Measurements from ENCODE around the gene PPP1R9A.
A peak's percentile ranks its signal among the peaks of the same experiment; 100 is the strongest.

PPP1R9A gene

DNA sequence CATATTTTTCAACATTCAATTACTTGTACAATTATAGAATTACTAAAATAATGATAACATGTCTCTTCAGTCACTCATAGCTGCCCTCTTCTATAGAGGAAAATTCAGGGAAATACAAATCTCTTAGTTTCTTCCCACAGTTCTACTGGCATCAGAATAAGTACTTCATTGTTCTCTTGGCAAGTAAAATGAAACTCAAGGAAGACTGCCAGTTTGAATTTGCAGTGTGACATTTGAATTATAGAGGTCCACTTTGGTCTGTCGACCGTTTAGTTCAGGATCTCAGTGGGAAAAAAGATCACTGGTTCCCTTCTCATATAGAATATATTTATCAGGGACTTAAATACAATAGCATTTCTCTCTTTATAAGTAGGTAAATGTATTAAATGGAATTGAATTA is 302.4 kb downstream of the PPP1R9A start:
- DNase-seq: no peak

DNA sequence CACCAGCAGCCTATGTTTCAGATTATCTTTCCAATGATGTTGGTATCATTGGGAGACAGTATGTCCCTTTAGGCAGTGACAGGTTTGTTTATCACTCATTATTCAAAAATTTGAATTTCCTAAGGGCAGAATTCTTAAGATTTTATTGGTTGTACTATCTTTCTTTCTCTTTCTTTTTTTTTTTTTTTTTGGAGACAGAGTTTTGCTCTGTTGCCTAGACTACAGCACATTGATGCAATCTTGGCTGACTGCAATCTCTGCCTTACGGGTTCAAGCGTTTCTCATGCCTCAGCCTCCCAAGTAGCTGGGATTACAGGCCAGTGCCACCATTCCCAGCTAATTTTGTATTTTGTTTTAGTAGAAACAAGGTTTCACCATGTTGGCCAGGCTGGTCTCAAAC is 305.8 kb downstream of the PPP1R9A start:
- no peak for DNase-seq

DNA sequence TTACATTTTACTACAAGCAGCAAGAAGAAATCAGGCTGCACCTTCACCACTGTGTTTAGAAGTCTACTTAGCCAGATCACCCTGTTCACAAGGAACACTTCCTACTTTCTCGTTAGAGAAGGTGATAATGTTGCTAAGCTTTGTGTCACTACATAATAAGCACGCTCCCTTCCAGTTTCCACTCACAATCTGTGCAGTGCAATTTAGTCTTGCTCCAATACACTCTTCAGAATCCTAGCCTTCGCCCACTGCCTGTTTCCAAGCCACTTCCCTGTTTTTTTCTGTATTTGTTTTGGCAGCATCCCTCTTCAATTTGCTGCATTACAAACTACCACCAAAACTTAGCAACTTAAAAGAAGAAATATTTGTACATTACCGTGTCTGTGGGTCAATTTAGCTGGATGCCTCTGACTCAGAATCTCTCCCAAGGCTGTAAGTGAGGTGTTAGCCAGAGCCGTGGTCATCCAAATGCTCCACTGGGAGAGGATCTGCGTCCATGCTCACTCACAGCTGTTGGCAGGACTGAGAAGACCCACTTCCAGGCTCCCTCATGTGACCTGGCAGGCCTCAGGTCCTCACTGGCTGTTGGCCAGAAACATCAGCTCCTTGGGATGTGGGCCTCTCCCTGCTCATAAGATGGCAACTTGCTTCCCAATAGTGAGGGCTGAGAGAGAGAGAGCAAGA is 306.6 kb downstream of the PPP1R9A start:
- no peak for DNase-seq

DNA sequence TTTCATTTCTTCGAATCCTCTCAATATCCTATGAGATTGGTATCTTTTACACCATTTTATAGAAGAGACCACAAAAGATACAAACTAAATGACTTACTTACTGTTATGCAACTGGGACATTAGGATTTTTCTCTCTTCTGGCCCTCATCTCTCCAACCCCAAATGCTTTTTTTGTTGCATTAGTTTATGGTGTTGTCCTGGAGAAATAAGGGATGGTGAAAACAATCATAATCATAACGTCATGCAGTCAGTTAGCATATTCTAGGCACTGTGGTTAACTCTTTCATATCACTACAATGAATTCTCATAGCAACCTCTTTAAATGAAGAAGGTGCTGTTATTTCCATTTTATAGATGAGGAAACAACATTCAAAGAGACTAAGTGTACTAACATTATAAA is 312.3 kb downstream of the PPP1R9A start:
- no peak for DNase-seq

DNA sequence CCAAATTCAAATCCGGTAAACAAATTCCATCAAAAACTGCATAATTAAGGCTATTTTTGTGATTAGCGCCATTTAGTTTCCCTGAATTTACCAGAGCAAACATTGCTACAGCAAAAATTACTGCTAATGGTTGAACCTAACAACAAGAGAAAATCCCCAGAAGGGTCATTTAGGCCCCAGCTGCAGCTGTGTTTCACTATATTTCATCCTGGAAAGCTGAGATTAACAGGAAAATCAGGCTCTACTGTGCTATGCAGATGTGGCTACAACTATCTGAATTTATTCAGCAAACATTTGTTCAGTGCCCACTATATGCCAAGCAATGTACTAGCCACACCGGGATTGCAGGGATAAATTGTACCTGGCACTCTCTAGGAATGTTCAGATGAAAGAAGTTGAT is 312.9 kb downstream of the PPP1R9A start:
- DNase-seq: no peak

DNA sequence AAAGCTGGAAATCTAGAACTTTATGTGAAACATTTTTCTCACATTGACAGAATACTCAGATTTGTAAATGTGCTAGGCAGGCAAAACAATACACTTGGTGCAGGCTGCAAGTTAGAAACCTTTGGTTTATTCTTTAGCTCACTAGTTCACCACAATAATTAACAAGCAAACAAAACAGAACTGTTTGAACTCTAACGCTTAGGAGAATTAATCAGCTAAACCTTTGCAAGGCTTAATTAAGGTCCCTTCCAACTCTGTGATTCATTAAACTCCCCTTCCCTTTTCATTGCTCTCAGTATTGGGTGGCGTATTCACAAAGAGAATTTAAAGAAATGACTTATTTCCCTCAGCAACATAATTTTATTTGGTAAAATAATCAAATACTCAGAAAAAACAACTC is 317.9 kb downstream of the PPP1R9A start:
- DNase-seq: no peak

DNA sequence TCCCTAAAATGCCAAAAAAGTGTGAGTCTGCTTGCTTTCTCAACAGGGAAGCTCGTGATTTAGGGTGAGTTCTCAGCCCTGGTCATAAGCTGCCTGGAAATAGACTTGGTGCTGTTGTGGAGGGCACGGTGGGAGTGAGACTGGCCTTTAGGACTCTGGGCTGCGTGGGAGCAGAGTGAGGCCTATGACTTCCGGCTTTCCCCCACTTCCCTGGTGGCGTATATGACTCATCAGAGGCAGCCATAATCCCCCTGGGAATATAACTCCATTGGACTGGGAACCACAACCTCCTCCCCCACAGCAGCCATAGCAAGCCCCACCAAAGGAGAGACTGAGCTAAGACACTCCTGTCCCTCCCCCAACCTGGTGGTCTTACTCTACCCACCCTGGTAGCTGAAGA is 321.9 kb downstream of the PPP1R9A start:
- no peak for DNase-seq

DNA sequence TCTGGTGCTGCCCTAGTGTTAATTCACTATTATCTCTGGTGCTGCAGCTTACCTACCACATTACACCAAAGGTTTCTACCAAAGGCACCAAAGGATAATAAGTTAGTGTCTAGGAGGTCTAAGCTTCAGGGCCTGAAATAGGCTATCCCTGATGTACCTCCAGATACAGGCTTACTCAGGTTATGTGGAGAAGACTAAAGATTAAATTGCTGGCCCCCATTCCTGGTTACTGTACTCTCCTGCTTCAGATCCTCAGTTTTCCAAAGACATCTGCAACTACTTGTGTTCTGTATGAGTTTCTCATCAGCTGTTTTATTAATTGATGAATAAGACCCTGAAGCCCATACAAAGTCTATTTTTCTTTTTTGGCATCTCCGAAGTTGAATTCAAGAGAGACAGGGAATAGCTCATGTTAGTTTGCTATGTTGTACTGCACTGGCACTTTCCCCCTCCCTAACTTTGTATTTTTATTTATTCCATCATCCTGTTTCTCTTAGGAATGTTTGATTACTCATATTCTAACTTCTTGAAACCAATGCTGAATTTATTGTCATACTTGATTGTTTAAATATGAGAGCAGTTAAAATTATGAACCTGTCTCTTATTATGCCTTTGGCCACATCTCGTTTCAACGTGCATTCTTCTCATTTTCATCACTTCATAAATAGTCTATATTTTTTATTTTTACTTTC is 331.0 kb downstream of the PPP1R9A start:
- no peak for DNase-seq

DNA sequence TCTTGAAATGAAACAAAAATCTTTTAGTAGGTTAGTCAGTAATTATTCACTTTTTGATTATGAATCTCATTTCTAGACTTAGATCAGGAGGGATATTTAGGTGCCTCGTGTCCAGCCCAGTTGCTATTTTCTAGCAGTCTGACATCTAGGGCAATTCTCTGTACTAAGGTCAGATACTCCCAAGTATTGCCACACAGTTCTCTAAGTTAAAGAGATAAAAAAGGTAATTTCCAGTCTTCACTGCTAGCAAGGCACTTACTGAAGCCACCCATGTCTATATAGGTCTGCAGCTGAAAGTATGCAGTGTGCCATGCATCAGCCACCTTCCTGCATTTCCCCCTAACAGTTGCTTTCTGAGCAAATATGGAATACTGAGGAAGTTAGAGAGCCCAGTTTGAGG is 333.5 kb downstream of the PPP1R9A start:
- no peak for DNase-seq

DNA sequence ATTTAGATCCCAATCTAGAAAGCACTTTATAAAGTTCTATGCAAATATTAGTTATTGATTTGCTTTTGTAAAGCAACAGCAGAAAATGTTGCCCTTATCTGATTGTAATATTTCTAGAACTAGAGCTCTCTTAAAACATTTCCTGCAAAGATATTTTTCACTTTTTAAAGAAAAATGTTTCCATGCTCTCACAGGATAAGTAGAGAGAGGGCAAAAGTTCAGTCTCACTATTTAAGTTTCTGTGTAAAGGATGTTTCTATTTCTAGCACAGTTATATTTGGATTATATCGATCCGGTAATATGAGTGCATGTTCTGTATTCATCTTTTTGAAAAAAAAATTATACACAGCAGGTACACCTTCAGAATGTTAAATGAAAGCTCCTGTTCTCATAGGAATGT is 334.9 kb downstream of the PPP1R9A start:
- no peak for DNase-seq

DNA sequence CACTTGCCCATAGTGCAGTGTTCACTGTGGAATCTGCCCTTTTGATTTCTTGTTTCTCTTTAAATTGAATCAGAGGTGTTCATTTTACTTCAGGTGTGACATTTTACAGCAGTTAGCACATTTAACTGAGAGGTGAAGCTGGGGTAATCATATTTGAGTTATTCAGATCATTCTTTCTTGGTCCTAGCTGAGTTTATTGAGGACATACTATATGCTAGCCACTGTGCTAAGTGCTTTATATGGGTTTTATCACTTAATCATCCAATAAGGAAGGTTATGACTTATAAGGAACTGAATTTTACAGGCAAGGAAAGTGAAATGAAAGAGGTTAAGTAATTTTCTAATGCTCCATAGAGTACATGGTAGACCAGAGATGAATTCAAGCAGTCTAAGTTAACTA is 337.2 kb downstream of the PPP1R9A start:
- DNase-seq: no peak

DNA sequence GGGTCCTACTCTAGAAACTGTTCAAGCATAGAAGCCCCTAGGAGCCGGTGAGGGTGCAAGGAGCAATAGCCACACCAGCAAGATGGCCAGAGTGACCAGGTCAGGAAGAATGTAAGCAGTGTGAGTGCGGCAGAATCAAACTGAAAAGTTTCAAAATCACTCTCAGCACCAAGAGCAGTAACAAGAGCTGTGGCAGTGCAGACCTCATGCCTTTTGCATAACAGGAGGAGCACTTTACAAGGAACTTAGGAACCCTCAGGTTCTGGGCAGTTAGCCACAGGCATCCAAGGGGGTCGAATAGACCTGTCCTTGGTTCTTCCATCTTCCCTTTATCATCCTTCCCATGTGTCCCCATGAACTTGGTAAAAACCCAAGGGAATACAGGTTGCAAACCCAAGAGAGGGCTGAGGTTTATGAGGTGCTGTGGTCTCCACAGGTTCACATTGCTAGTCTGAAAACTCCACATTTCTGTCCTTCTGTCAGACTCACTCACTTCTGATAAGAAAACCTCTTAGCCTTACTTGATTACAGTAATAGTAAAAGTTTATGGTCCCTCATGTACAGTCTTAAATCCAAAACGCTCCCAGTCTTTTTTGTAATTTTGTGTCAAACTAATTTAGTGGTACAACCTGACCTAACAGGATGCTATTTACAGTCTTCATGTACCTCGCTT is 338.6 kb downstream of the PPP1R9A start:
- DNase-seq: no peak

DNA sequence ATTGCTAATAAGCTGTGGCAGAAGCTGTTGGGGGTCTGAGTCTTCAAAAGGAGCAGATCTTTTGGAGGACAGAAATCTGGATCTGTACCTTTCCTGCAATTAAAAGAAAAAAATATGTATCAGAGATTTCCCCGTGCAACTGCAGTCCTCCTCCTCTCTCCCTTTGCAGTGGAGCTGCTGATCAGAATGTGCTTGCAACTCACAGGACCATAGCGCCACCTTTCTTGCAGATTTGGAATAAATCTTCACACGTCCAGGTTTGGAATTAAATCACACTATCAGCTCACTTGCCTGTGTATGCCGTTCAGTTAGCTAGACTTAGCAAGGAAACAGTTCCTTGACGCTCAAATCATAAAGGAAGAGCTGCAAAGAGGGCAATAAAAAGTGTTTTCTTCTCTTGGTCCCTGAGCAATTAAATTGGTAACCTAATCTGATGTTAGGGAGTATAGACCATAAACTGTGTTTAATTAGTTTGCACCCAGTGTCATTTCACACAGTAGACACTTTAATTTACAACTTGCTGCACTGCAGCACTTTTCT is 339.5 kb downstream of the PPP1R9A start:
- peak; percentile 14 for DNase-seq

DNA sequence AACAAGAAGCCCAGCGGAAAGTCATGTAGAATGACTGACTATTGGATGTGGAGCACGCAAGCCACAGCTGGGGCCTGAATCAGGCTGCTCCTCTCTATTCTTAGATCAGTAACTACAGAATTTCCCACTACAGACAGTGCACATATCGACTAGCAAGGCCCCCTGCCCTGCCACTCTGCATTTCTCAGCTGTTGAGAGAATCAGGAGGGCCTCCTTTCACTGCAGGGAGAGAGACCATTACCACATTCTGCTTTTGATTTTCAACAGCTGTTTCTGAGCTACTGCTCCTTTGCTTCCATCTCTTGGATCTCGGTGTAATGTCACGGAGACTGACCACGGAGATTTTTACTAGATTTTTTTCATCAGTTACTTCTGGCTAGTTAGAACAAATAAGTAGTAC is 343.2 kb downstream of the PPP1R9A start:
- DNase-seq: no peak

DNA sequence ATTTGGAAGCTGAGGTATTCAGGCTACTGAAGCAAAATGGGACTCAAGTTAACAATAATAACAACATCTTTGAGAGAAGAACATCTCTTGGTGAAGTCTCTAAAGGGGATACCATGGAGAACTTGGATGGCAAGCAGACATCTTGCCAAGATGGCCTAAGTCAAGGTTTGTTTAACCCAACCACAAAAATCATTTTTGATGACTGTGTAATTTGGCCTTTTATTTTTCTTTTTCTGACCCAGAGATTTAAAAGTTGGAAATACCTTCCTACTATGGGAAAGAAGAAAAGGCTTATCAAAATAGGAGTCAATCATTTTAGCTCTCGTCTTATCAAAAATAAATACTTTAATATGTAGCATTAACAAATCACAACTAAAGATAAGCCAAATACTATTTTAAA is 344.6 kb downstream of the PPP1R9A start:
- no peak for DNase-seq

DNA sequence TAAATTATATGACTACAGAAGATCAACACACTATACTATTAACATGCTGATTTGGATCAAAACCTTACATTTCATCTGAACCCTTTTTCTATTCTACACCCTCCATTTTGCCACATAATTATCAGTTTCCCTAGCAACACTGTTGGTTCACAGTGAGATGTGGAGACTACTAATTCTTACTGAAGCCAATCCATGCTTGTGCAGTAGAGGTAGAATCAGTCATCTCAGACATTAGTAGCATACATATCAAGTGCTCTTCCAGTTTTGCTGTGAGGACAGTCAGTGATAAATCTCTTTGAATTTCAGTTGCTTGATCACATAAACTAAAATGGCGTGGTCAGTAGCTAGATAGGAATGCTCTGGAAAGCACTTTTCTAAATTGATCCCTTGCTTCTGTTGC is 346.6 kb downstream of the PPP1R9A start:
- no peak for DNase-seq

DNA sequence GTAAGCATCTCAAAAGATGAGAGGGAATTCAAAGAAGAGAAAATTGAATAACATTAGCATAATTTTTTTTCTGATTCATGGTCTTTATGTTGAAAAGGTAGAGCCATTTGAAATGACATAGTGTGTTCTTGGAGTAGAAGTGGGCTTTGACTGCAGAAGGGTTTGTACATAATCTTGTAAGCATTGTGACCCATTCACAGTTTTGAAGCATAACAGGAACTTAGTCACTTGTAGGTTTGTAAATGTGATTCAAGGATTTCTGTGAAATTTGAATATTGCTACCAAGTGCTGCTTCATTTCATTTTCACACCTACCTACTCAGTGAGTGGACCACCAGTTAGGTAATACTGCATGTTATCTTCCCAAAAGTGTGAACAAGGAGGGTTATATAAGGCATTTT is 348.3 kb downstream of the PPP1R9A start:
- no peak for DNase-seq

DNA sequence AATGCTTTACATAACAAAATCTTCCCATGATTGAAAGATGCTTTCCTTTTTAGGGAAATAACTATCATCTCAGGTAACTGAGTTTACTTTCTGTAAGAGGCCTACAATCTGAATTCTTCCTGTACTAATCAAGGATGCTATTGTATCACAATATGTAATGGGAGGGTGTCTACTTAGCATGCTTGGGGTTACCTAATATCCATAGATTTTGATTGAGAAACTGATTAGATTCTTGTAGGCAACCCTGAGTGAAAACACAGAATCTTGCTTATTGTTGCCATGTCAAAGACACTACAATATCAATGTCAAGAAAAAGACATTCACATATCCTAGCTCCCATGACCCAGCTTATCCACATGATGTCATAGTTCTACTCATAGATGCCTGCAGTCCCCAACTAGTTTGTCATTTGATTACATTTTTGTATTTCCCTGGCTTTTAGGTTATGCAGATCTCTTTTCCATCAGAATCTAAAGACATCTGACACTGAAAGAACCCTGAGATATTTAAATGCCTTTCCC is 354.6 kb downstream of the PPP1R9A start:
- no peak for DNase-seq

DNA sequence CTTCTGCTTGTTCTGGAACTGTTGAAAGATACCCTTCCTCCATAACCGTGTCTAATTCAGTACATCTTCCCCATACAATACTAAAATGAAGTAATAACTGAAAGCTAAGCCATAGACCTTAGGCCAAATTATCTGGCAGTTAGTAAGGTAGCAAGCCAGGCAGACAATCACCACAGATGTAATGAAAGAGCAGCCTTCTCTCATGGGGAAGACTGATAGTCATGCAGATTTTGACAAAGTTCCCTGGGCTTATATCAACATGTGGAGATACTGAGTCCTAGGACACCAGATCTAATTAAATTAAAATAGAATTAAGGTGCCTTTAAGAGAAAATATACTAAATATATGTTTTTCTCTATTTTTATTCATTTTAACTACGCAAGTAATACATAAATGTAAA is 355.5 kb downstream of the PPP1R9A start:
- no peak for DNase-seq

DNA sequence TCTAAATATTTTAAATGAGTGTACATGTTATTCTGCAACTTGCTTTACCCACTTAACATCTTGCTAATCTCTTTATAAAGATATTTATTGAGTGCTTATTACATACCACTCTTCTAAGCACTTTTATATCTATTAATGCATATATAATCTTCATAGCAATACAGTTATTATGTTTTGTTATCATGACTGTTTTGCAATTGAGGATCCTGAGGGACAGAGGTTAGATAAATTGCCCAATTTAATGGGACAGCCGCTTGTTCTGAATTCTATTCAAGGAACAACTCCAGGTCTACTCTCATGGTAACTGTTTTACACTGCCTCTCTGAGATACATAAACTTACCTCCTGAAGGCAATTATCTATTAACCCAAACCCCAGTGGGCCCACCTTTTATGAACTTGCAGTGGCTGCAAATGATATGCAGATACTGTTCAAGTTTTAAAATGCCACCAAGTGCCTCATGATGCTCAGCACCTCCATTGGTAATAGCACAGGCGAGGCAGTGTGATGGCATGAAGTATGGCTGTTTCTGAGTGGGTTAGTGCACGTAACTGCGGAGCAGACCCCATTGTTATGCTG is 356.5 kb downstream of the PPP1R9A start:
- no peak for DNase-seq

DNA sequence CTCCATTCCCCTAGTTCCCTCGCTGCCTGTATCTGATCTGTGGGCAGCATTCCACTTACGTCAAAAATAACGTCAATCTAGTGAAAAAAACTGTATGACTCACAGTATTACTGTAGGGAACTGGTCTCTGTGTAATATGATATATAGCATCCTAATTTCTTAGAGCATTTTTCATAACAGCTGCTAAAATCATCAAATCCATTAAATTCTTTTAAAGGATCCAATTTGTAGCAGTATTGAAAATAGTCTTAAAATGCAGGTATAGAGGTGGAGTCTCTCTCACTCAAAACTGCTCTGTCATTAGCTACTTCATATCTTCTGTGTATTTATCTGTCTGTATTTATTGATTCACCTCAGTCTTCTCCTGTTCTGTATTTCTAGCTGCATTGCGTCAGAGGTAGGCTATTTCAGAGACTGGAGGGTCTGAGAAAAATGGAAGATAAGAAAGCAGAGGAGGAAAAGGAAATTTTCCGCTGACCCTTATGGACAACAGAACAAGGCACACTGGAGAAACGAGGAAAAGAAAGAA is 357.0 kb downstream of the PPP1R9A start:
- DNase-seq: no peak

DNA sequence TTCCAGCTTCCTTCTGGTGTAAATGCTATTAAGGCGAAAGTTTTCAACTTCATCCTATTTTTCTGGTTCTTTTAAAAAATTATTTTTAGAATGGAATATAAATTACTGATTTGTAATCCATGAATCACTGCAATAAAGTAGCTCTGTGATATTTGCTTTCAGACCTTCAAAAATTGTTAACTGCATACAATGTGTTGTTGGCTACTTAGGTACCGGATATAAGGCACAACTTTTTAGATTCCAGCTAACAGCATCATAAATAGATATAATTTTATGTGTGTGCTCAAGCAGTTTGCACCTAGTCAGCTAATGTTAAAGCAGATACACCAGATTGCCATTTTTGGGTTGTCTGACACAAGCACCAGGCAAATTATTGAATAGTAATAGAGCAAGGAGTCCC is 358.2 kb downstream of the PPP1R9A start:
- DNase-seq: no peak

DNA sequence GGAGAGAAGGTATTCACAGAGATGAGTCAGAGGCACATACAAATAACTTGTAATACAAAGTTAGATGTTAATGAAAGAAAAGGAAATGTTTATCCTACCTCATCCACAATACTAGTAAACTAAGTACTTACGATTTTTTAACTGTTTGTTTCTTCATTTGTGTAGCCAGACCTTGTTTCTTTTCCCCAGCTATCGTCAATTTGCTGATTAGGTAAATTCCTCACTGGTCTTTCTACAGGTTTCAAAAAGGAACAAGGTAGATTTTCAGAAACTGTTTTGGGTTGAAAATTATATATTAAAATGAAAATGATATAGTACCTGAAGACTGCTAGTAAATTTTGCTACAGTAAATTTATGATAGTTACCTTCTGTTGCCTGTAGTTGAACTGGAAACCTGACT is 360.4 kb downstream of the PPP1R9A start:
- DNase-seq: no peak

Data from stimulated activated CD4-positive, alpha-beta T cell treated with anti-CD3 and anti-CD28 coated beads, Interleukin-15, amount 100 ng/mL, for 24 hours (primary cell).